HepG2 (cell line): ENCODE results near the gene HELB. TPM values are rescaled to one million over a fixed set of nuclear protein-coding genes. Genes with fewer than 3 reads are reported as not detected.
A peak's percentile ranks its signal among the peaks of the same experiment; 100 is the strongest.

ENCODE experiments used
- ATAC-seq: fragments of 200-7000 bp; cut with Tn5 transposase; 3 replicates; pipeline ENCODE4 v1.9.1; 2020; ENCODE audit warnings: mild to moderate bottlenecking, moderate library complexity
- BruUV-seq: library from RNA; stranded (reverse); fragments of 400-500 nt; replicated peaks from 2 replicates; lab custom pipeline; 2021; lab: Mats Ljungman, UMichigan
- CTCF ChIA-PET: fragments of 300-600 bp; formaldehyde crosslinking; extraction: SDS; loops from one replicate; lab custom pipeline; 2021; ENCODE audit warnings: low total read pairs, inconsistent platforms, low intra/inter-chr PET ratio; lab: Yijun Ruan, JAX
- POLR2A ChIA-PET: fragments of 350-600 bp; sonication (Branson Sonifier 250); formaldehyde crosslinking; loops from one replicate; lab custom pipeline; 2020; ENCODE audit warnings: antibody characterized with exemption, inconsistent platforms; lab: Yijun Ruan, JAX
- DNase-seq: peaks from one replicate; pipeline ENCODE4 v3.0.0-alpha.2; 2015; ENCODE audit warnings: low spot score
- FAIRE-seq: peaks from 3 replicates; lab custom pipeline; 2011; peaks lifted over from hg19 to GRCh38; lab: Jason Lieb, UNC
- H2AFZ ChIP-seq: one replicate; pipeline ENCODE4 v1.6.1; 2011; ENCODE audit warnings: low read length, inconsistent platforms
- H3K27ac ChIP-seq: fragments of 300-600 bp; 3 replicates; pipeline ENCODE4 v1.8.0; 2011; ENCODE audit warnings: mixed run types, mild to moderate bottlenecking, mixed read lengths, low read length, inconsistent platforms; ENCODE audit not compliant: insufficient read depth; ENCODE audit errors: extremely low read length
- H3K27me3 ChIP-seq, 2 experiments: fragments of 200-600 bp in 1 of 2; 2 replicates in 1 of 2; 3 replicates in 1 of 2; pipeline versions ENCODE4 v1.6.0 to v1.8.0; 2011; ENCODE audit warnings: low read length in 2 of 2, mild to moderate bottlenecking in 2 of 2, moderate library complexity in 2 of 2, inconsistent platforms in 1 of 2; ENCODE audit not compliant: insufficient read depth in 2 of 2, control insufficient read depth in 1 of 2
- H3K36me3 ChIP-seq, 2 experiments: fragments of 200-600 bp in 1 of 2; replicated peaks in 1 of 2; 2 replicates in 1 of 2; 3 replicates in 1 of 2; pipeline versions ENCODE4 v1.5.1 to v1.8.0; 2011; ENCODE audit warnings: low read length in 2 of 2, inconsistent platforms in 1 of 2; ENCODE audit not compliant: insufficient read depth in 2 of 2, control insufficient read depth in 1 of 2
- H3K4me1 ChIP-seq: 2 replicates; pipeline ENCODE4 v1.5.1; 2012; ENCODE audit warnings: low read length, inconsistent platforms; ENCODE audit not compliant: insufficient read depth
- H3K4me2 ChIP-seq: 2 replicates; pipeline ENCODE4 v1.6.0; 2011; ENCODE audit warnings: low read depth, low read length, inconsistent platforms
- H3K4me3 ChIP-seq, 3 experiments: fragments of 200-600 bp in 1 of 3; sonication (generic), shearing (Covaris generic) in 1 of 3; replicated peaks in 1 of 3; 2 replicates each; pipeline ENCODE4 v1.5.1; 2011 to 2016; ENCODE audit warnings: low read length in 3 of 3, inconsistent platforms in 2 of 3, low read depth in 2 of 3, mild to moderate bottlenecking in 2 of 3, control low read depth in 1 of 3, mixed read lengths in 1 of 3; ENCODE audit not compliant: insufficient read depth in 1 of 3
- H3K79me2 ChIP-seq: one replicate; pipeline ENCODE4 v1.6.1; 2011; ENCODE audit warnings: low read length, inconsistent platforms; ENCODE audit not compliant: insufficient read depth
- H3K9ac ChIP-seq: 2 replicates; pipeline ENCODE4 v1.6.0; 2011; ENCODE audit warnings: mild to moderate bottlenecking, low read depth, low read length, inconsistent platforms; ENCODE audit not compliant: insufficient read depth
- H3K9me3 ChIP-seq: 2 replicates; pipeline ENCODE4 v1.5.1; 2012; ENCODE audit warnings: mild to moderate bottlenecking, low read length
- H4K20me1 ChIP-seq: 2 replicates; pipeline ENCODE4 v1.6.0; 2011; ENCODE audit warnings: inconsistent platforms, mild to moderate bottlenecking, low read length, moderate library complexity; ENCODE audit not compliant: insufficient read depth
- SRSF9 ChIP-seq: fragments of 200-400 bp; formaldehyde crosslinking; IDR thresholded peaks from 2 replicates; pipeline ENCODE4 v1.6.1; 2018; ENCODE audit warnings: borderline replicate concordance, mild to moderate bottlenecking, low read depth, low read length; ENCODE audit not compliant: insufficient read depth, poor library complexity, severe bottlenecking
- U2AF2 ChIP-seq: fragments of 200-400 bp; formaldehyde crosslinking; IDR thresholded peaks from 2 replicates; pipeline ENCODE4 v1.6.1; 2017; ENCODE audit warnings: low read depth, mild to moderate bottlenecking, low read length
- ZNF280D ChIP-seq: sonication (generic); formaldehyde crosslinking; IDR thresholded peaks from 2 replicates; pipeline ENCODE4 v1.5.1; 2020; ENCODE audit warnings: mild to moderate bottlenecking, missing genetic modification reagents
- ZNF446 ChIP-seq: sonication (generic); formaldehyde crosslinking; IDR thresholded peaks from 2 replicates; pipeline ENCODE4 v1.5.0; 2020; ENCODE audit warnings: mild to moderate bottlenecking, missing genetic modification reagents
- ZNF740 ChIP-seq: sonication (generic); formaldehyde crosslinking; IDR thresholded peaks from 2 replicates; pipeline ENCODE4 v1.4.0; 2020; ENCODE audit warnings: missing genetic modification reagents
- in situ Hi-C: cut with HindIII; loops from 2 replicates; pipeline ENCODE4 v1.10.0; 2017; ENCODE audit warnings: low pct_unique_long_range_greater_than_20kb; ENCODE audit not compliant: extremely low pct_ligation_motif_present
- intact Hi-C: fragments of 100-400 bp; cut with micrococcal nuclease; formaldehyde crosslinking; loops from one replicate; pipeline ENCODE4 v1.10.0; 2022; ENCODE audit not compliant: unreplicated experiment
- polyA plus RNA-seq, 8 experiments: library from polyadenylated mRNA; depleted of rRNA in 3 of 8; stranded (reverse) in 7 of 8; unstranded in 1 of 8; fragments of >200 nt; fragmentation: Illumina TruSeq in 4 of 8; extraction: Trizol in 4 of 8; gene quantifications; 2 replicates each; pipeline versions ENCODE4 v1.2.1 to v1.2.3, GENCODE V29; 2011 to 2016; ENCODE audit warnings: low read depth in 4 of 8, missing spikeins in 1 of 8, mixed read lengths in 1 of 8; ENCODE audit not compliant: insufficient read depth in 1 of 8
- total RNA-seq, 5 experiments: library from RNA; depleted of rRNA; stranded (reverse); fragments of >200 nt; fragmentation: Illumina TruSeq; extraction: Trizol; gene quantifications; 2 replicates each; pipeline ENCODE4 v1.2.3, GENCODE V29; 2016; ENCODE audit warnings: low read depth in 1 of 5

The HELB gene
- total and polyA plus RNA-seq, 2 of the 13 experiments (the other 11 are each of a cell fraction or from before 2014, with no cell fraction given): 1.7 to 3.7 TPM

GRCh38 chr12:66258011-66258410 is 44.3 kb upstream of the HELB start (continued):
- no peak for TF ChIP-seq ZNF280D

GRCh38 chr12:66262737-66263136 is 39.6 kb upstream of the HELB start:
- TF ChIP-seq ZNF740 (CRISPR knock-in tag): no peak
- 0 out of 2 replicates have a peak, but pooled peaks have one; percentile 75 for TF ChIP-seq U2AF2
- TF ChIP-seq ZNF446 (CRISPR knock-in tag): no peak
- peak; percentile 88 for TF ChIP-seq SRSF9
- POLR2A ChIA-PET: no interaction called here
- no peak overlapping the region for H3K4me2 ChIP-seq
- H3K27ac ChIP-seq: no peak overlapping the region
- intact Hi-C loops: no loop called here
- H3K4me1 ChIP-seq: no peaks in the 10 kb centered on the region
- DNase-seq (no peak), FAIRE-seq (no peak), ATAC-seq (no peak)
- no peak overlapping the region for H3K4me3 ChIP-seq
- H3K9ac ChIP-seq: no peak overlapping the region
- no peaks in the 10 kb centered on the region for H3K36me3 ChIP-seq
- no peaks in the 10 kb centered on the region for H4K20me1 ChIP-seq
- in situ Hi-C loops: no loop called here
- H2AFZ ChIP-seq: no peak overlapping the region
- peaks cover 0 to 16% of the 10 kb centered on the region in 2 experiments; a peak in 3 of 5 replicates for H3K27me3 ChIP-seq
- no peaks in the 10 kb centered on the region for H3K9me3 ChIP-seq
- CTCF ChIA-PET: no interaction called here
- no TSS peak for BruUV-seq
- H3K79me2 ChIP-seq: no peaks in the 10 kb centered on the region
